NCI-H526 (cell line): ENCODE results near the gene OR2T5.
"Not testable (repeated sequence)": the region's sequence is repeated elsewhere in the genome, so short reads cannot be mapped to it uniquely, and the experiment has no call there.

ENCODE experiments used
- DNase-seq, 2 experiments: peaks; one replicate each; lab custom pipeline; 2025; lab: John Stamatoyannopoulos, UW

The OR2T5 gene

GRCh38 chr1:248500305-248501035, 12.1 kb downstream of the OR2T5 start:
- not testable (repeated sequence) for DNase-seq

- not testable (repeated sequence) for DNase-seq
Observed at GRCh38 chr1:248507773-248508172, 19.4 kb downstream of the OR2T5 start, which contains the start of gene OR2G6. Gene OR2G6 (plus strand): TSS chr1:248508073. CDS start chr1:248521647, 13,574 bp downstream.

GRCh38 chr1:248510217-248510616, 21.8 kb downstream of the OR2T5 start:
- DNase-seq, result not testable (repeated sequence)

- DNase-seq, result no peak
Observed at GRCh38 chr1:248521856-248522255, 33.5 kb downstream of the OR2T5 start.

- DNase-seq, result not testable (repeated sequence)
Observed at GRCh38 chr1:248537449-248537848, 49.1 kb downstream of the OR2T5 start.
